NCI-H2081 (cell line): ENCODE results near the gene FTH1.
"Not testable (repeated sequence)": the region's sequence is repeated elsewhere in the genome, so short reads cannot be mapped to it uniquely, and the experiment has no call there.

Experiments used
- DNase-seq, 2 experiments: peaks; one replicate each; lab custom pipeline; 2025; lab: John Stamatoyannopoulos, UW

Gene FTH1

GRCh38 chr11:61967116-61967923, at the start of gene FTH1:
Gene FTH1 (minus strand): TSS chr11:61967634. CDS start chr11:61967425, 209 bp downstream.
- DNase-seq, result peak; percentile 87 to 90

GRCh38 chr11:62015615-62016014, 48.2 kb upstream of the FTH1 start:
- DNase-seq, result no peak

GRCh38 chr11:62013537-62014476, 46.4 kb upstream of the FTH1 start:
- DNase-seq, result no peak

GRCh38 chr11:62012832-62013461, 45.5 kb upstream of the FTH1 start:
- no peak for DNase-seq

- DNase-seq, result no peak
Measured at GRCh38 chr11:62012451-62012831, 45.0 kb upstream of the FTH1 start.

- no peak for DNase-seq
Measured at GRCh38 chr11:62011881-62012280, 44.4 kb upstream of the FTH1 start.

- DNase-seq, result no peak
Measured at GRCh38 chr11:62010935-62011528, 43.6 kb upstream of the FTH1 start.

GRCh38 chr11:62008193-62008592, 40.8 kb upstream of the FTH1 start:
- no peak for DNase-seq

- DNase-seq, result no peak
Measured at GRCh38 chr11:62004473-62004872, 37.0 kb upstream of the FTH1 start.

- DNase-seq, result not testable (repeated sequence)
Measured at GRCh38 chr11:62002283-62002682, 34.8 kb upstream of the FTH1 start.

- DNase-seq, result no peak
Measured at GRCh38 chr11:62001450-62002191, 34.2 kb upstream of the FTH1 start.

- no peak for DNase-seq
Measured at GRCh38 chr11:62000539-62001446, 33.4 kb upstream of the FTH1 start.

GRCh38 chr11:61999141-61999975, 31.9 kb upstream of the FTH1 start:
- DNase-seq, result no peak

GRCh38 chr11:61996933-61997332, 29.5 kb upstream of the FTH1 start:
- DNase-seq, result no peak

- no peak for DNase-seq
Measured at GRCh38 chr11:61994981-61995380, 27.5 kb upstream of the FTH1 start.

- DNase-seq, result no peak
Measured at GRCh38 chr11:61985869-61986268, 18.4 kb upstream of the FTH1 start.

GRCh38 chr11:61983419-61983818, 16.0 kb upstream of the FTH1 start:
- DNase-seq, result no peak

GRCh38 chr11:61980783-61981541, 13.5 kb upstream of the FTH1 start:
- no peak for DNase-seq
